ENCODE results near the gene HHAT. TPM values are rescaled to one million over a fixed set of nuclear protein-coding genes. Genes with fewer than 3 reads are reported as not detected.

HHAT gene
- total RNA-seq, 4 donors from 2014 or later = 0.31 to 0.33 (median 0.33) TPM; not detected in 1

GRCh38 chr1:210641582-210641981 is 312.9 kb downstream of the HHAT start:
- intact Hi-C loops (cut with DNase I; ENCODE audit: low total_unique reads) = no loop called here
- ATAC-seq (no peak), DNase-seq (no peak)
- H3K4me1 ChIP-seq = no peaks in the 10 kb centered on the region
- no peaks in the 10 kb centered on the region for H3K36me3 ChIP-seq
- in situ Hi-C loops (cut with MboI; ENCODE audit: low sequenced_read_pairs in 4 of 4) = no loop called here
- no peaks in the 10 kb centered on the region for H3K27me3 ChIP-seq
- no peak overlapping the region for H3K27ac ChIP-seq
- H3K4me3 ChIP-seq = no peak overlapping the region
- no peaks in the 10 kb centered on the region for H3K9me3 ChIP-seq
- no peak for TF ChIP-seq POLR2A (IDR thresholded peaks at IDR 0.05)
- TF ChIP-seq CTCF (IDR thresholded peaks at IDR 0.05 in 4 of 5, conservative IDR thresholded peaks at IDR 0.05 in 1 of 5) = no peak

GRCh38 chr1:210645582-210646257 is 317.0 kb downstream of the HHAT start:
- no peaks in the 10 kb centered on the region for H3K4me1 ChIP-seq
- DNase-seq (no peak), ATAC-seq (no peak)
- in situ Hi-C loops (cut with MboI; ENCODE audit: low sequenced_read_pairs in 4 of 4) (no loop called here), intact Hi-C loops (cut with DNase I; ENCODE audit: low total_unique reads) (no loop called here)
- no peak overlapping the region for H3K4me3 ChIP-seq
- no peak overlapping the region for H3K27ac ChIP-seq
- TF ChIP-seq POLR2A (IDR thresholded peaks at IDR 0.05) (no peak), CTCF (IDR thresholded peaks at IDR 0.05 in 4 of 5, conservative IDR thresholded peaks at IDR 0.05 in 1 of 5) (no peak)
- no peaks in the 10 kb centered on the region for H3K36me3 ChIP-seq
- H3K9me3 ChIP-seq = no peaks in the 10 kb centered on the region
- H3K27me3 ChIP-seq = no peaks in the 10 kb centered on the region

- Histone ChIP-seq H3K9me3 (no peaks in the 10 kb centered on the region), H3K27ac (no peak overlapping the region), H3K4me3 (no peak overlapping the region), H3K27me3 (no peaks in the 10 kb centered on the region), H3K36me3 (no peaks in the 10 kb centered on the region), H3K4me1 (no peaks in the 10 kb centered on the region)
- ATAC-seq (no peak), DNase-seq (no peak)
- intact Hi-C loops (cut with DNase I; ENCODE audit: low total_unique reads) = no loop called here
- TF ChIP-seq POLR2A (IDR thresholded peaks at IDR 0.05) = no peak
- no peak for TF ChIP-seq CTCF (IDR thresholded peaks at IDR 0.05 in 4 of 5, conservative IDR thresholded peaks at IDR 0.05 in 1 of 5)
- in situ Hi-C loops (cut with MboI; ENCODE audit: low sequenced_read_pairs in 4 of 4) = no loop called here
Observed at GRCh38 chr1:210646258-210646616, 317.5 kb downstream of the HHAT start.

- Histone ChIP-seq H3K36me3 (no peaks in the 10 kb centered on the region), H3K27me3 (no peaks in the 10 kb centered on the region), H3K9me3 (no peaks in the 10 kb centered on the region), H3K4me1 (no peaks in the 10 kb centered on the region), H3K4me3 (no peak overlapping the region), H3K27ac (no peak overlapping the region)
- TF ChIP-seq CTCF (IDR thresholded peaks at IDR 0.05 in 4 of 5, conservative IDR thresholded peaks at IDR 0.05 in 1 of 5) = no peak
- TF ChIP-seq POLR2A (IDR thresholded peaks at IDR 0.05) = no peak
- intact Hi-C loops (cut with DNase I; ENCODE audit: low total_unique reads) = no loop called here
- in situ Hi-C loops (cut with MboI; ENCODE audit: low sequenced_read_pairs in 4 of 4) = no loop called here
- ATAC-seq = no peak
- no peak for DNase-seq
Observed at GRCh38 chr1:210647406-210648333, 319.0 kb downstream of the HHAT start.

Measured in gastrocnemius medialis (tissue), 4 donors.